Measurements from ENCODE around the gene ALDH3A1. TPM values are rescaled to one million over a fixed set of nuclear protein-coding genes. Genes with fewer than 3 reads are reported as not detected.

Gene ALDH3A1
- total and polyA plus RNA-seq, 2 donors = 1.5 to 5.3 TPM

GRCh38 chr17:19741832-19742457 is 6.2 kb downstream of the ALDH3A1 start:
- H3K4me3 ChIP-seq (ENCODE audit: low read depth, low read length) = no peak overlapping the region
- DNase-seq (ENCODE audit: extremely low spot score) = no peak
- H3K4me1 ChIP-seq (ENCODE audit: insufficient read depth) = no peaks in the 10 kb centered on the region
- 88% methylated on average over 14 of the region's 14 CpGs for WGBS
- no peaks in the 10 kb centered on the region for H3K36me3 ChIP-seq (ENCODE audit: insufficient read depth)
- no peak overlapping the region for H3K27ac ChIP-seq (ENCODE audit: low read depth)

DNA sequence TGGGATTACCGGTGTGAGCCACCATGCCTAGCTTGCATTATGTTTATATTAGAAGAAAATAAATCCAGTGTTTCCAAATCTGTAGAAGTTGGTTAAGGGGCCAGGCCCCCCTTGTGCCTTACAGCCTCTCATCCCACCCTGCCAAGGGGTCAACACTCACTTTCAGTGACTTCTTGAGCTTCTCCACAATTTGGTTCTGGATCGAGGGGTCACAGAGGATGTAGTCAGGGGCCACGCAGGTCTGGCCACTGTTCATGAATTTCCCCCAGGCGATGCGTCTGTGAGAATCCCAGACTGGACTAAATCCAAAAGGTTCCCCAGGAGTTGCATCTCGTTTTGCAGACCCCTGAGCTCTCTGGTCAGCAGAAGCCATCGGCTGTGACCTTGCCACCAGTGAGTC is 7.2 kb downstream of the ALDH3A1 start:
- Histone ChIP-seq H3K36me3 (ENCODE audit: insufficient read depth) (no peaks in the 10 kb centered on the region), H3K27ac (ENCODE audit: low read depth) (no peak overlapping the region), H3K4me1 (ENCODE audit: insufficient read depth) (no peaks in the 10 kb centered on the region), H3K4me3 (ENCODE audit: low read depth, low read length) (no peak overlapping the region)
- DNase-seq (ENCODE audit: extremely low spot score) = no peak
- 87% methylated on average over 7 of the region's 7 CpGs for WGBS

- H3K4me3 ChIP-seq (ENCODE audit: low read depth, low read length) = no peak overlapping the region
- no peaks in the 10 kb centered on the region for H3K4me1 ChIP-seq (ENCODE audit: insufficient read depth)
- no peak for DNase-seq (ENCODE audit: extremely low spot score)
- H3K27ac ChIP-seq (ENCODE audit: low read depth) = no peak overlapping the region
- WGBS = 92% methylated on average over 26 of the region's 26 CpGs
- no peaks in the 10 kb centered on the region for H3K36me3 ChIP-seq (ENCODE audit: insufficient read depth)
Measured at GRCh38 chr17:19739241-19740201, 8.6 kb downstream of the ALDH3A1 start.

DNA sequence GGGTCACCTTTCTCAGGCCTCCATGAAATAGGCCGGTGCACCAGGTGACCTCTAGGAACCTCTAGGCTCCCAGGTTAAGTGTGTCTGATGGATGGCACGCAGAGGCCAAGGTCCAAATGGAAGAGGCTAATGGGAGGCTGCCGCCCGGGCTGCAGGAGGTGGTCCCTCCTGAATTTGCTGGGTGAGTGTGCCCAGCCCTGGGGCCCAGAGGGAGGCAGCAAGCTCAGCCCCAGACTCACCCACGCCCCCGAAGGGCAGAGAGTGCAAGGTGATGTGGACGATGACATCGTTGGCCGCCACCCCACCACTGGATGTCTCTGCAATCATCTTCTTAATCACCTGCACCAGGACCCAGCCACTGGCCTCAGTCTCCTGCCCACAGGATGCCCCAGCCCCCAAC is 9.3 kb downstream of the ALDH3A1 start:
- no peaks in the 10 kb centered on the region for H3K36me3 ChIP-seq (ENCODE audit: insufficient read depth)
- no peak for DNase-seq (ENCODE audit: extremely low spot score)
- H3K4me3 ChIP-seq (ENCODE audit: low read depth, low read length) = no peak overlapping the region
- H3K4me1 ChIP-seq (ENCODE audit: insufficient read depth) = no peaks in the 10 kb centered on the region
- no peak overlapping the region for H3K27ac ChIP-seq (ENCODE audit: low read depth)
- 94% methylated on average over 9 of the region's 9 CpGs for WGBS

DNA sequence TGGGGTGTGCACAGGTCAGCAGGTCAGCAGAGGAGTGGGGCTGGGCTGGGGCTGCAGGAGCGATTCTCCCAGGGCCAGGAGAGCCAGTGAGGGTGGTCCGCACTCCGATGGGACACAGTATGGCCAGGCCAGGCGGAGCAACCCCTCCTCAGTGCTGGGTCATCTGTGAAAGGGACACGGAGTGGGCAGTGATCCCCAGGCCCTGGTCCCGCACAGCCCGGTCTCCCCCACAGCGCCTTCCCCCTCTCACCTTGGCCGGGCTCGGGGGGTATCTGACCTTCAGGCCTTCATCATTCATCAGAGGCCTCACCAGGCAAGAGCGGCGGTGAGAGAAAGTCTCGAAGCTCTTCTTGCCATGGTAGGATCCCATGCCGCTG is 10.0 kb downstream of the ALDH3A1 start:
- no peak overlapping the region for H3K4me3 ChIP-seq (ENCODE audit: low read depth, low read length)
- whole genome bisulfite sequencing = 98% methylated on average over 14 of the region's 14 CpGs

GRCh38 chr17:19737305-19738072 is 10.6 kb downstream of the ALDH3A1 start:
- Histone ChIP-seq H3K4me3 (ENCODE audit: low read depth, low read length) (no peak overlapping the region), H3K36me3 (ENCODE audit: insufficient read depth) (no peaks in the 10 kb centered on the region), H3K27ac (ENCODE audit: low read depth) (no peak overlapping the region), H3K4me1 (ENCODE audit: insufficient read depth) (no peaks in the 10 kb centered on the region)
- no peak for DNase-seq (ENCODE audit: extremely low spot score)
- 84% methylated on average over 15 of the region's 15 CpGs for WGBS

More for the DNA sequence above, 10.0 kb downstream of the ALDH3A1 start:
- Histone ChIP-seq H3K27ac (ENCODE audit: low read depth) (no peak overlapping the region), H3K4me1 (ENCODE audit: insufficient read depth) (no peaks in the 10 kb centered on the region), H3K36me3 (ENCODE audit: insufficient read depth) (no peaks in the 10 kb centered on the region)
- DNase-seq (ENCODE audit: extremely low spot score) = no peak

DNA sequence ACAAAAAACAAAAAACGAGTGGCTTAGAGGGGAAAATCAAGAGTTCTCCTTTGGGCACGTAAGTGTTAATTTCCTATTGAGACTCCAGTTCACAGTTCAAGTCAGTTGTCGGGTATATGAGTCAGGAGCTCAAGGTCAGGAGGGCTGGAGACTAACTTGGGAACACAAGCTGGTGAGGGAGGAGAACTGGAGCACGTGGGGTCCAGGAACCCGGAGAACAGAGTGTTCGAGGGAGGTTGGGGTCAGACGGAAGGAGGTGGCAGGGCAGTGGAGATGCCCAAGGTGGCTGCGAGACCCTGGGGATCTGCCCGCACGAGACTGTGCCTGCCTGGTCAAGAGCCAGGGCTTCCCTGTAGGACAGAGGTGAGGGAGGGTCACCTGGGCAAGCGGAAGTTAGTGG is 12.0 kb downstream of the ALDH3A1 start:
- WGBS = 67% methylated on average over 11 of the region's 11 CpGs
- no peak for DNase-seq (ENCODE audit: extremely low spot score)
- no peaks in the 10 kb centered on the region for H3K36me3 ChIP-seq (ENCODE audit: insufficient read depth)
- H3K4me3 ChIP-seq (ENCODE audit: low read depth, low read length) = no peak overlapping the region
- no peaks in the 10 kb centered on the region for H3K4me1 ChIP-seq (ENCODE audit: insufficient read depth)
- H3K27ac ChIP-seq (ENCODE audit: low read depth) = no peak overlapping the region

- H3K27ac ChIP-seq (ENCODE audit: low read depth) = no peak overlapping the region
- DNase-seq (ENCODE audit: extremely low spot score) = no peak
- no peaks in the 10 kb centered on the region for H3K36me3 ChIP-seq (ENCODE audit: insufficient read depth)
- WGBS = 78% methylated on average over 11 of the region's 11 CpGs
- no peaks in the 10 kb centered on the region for H3K4me1 ChIP-seq (ENCODE audit: insufficient read depth)
- no peak overlapping the region for H3K4me3 ChIP-seq (ENCODE audit: low read depth, low read length)
Measured at GRCh38 chr17:19733953-19734526, 14.1 kb downstream of the ALDH3A1 start.

DNA sequence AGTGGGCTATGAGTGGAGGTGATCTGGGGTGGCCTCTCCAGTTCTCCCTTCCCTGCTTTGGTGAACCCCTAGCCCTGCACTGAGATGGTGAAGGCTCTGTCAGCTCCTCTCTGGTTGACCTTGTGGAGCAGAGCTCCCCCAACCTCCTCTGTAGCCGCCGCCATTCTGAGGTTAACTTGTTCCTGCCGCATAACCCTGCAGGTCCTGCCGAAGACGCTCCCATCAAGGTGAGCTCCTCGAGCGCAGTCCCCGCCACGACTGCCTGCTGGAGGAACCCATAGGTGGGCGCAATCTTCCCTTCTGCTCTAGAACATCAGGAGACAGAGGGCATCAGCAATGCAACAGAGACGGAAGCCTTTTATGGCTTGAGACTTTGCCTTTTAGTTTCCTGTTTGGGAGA is 16.5 kb downstream of the ALDH3A1 start:
- Histone ChIP-seq H3K4me1 (ENCODE audit: insufficient read depth) (no peaks in the 10 kb centered on the region), H3K4me3 (ENCODE audit: low read depth, low read length) (no peak overlapping the region), H3K36me3 (ENCODE audit: insufficient read depth) (no peaks in the 10 kb centered on the region), H3K27ac (ENCODE audit: low read depth) (no peak overlapping the region)
- WGBS = 94% methylated on average over 11 of the region's 11 CpGs
- DNase-seq (ENCODE audit: extremely low spot score) = no peak

DNA sequence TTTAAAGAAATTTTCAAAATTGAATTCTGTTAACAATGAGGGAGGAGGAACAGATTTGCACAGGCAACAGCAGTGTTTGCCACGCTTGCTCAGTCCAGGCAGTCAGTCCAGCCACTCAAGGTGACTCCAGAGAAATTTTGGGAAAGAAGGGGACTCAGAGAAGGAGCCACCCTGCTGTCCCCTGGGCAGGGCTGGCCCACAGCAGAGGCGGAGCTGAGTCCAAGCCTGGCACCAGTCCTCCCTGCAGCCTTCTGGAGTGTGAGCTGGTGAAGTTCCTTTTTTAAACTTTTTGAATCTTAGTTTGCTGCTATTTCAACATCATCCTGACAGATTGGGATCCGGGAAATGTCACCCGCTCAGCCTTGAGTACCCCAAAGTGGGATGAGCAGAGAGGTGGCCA is 17.3 kb downstream of the ALDH3A1 start:
- Histone ChIP-seq H3K4me1 (ENCODE audit: insufficient read depth) (no peaks in the 10 kb centered on the region), H3K36me3 (ENCODE audit: insufficient read depth) (no peaks in the 10 kb centered on the region), H3K4me3 (ENCODE audit: low read depth, low read length) (no peak overlapping the region), H3K27ac (ENCODE audit: low read depth) (no peak overlapping the region)
- WGBS = 85% methylated on average over 4 of the region's 4 CpGs
- DNase-seq (ENCODE audit: extremely low spot score) = no peak

GRCh38 chr17:19729900-19730299 is 18.2 kb downstream of the ALDH3A1 start:
- H3K4me1 ChIP-seq (ENCODE audit: insufficient read depth) = no peaks in the 10 kb centered on the region
- WGBS = 96% methylated on average over 6 of the region's 6 CpGs
- H3K27ac ChIP-seq (ENCODE audit: low read depth) = no peak overlapping the region
- H3K36me3 ChIP-seq (ENCODE audit: insufficient read depth) = no peaks in the 10 kb centered on the region
- H3K4me3 ChIP-seq (ENCODE audit: low read depth, low read length) = no peak overlapping the region
- DNase-seq (ENCODE audit: extremely low spot score) = no peak

GRCh38 chr17:19728084-19728495 is 20.0 kb downstream of the ALDH3A1 start:
- WGBS = 6% methylated on average over 7 of the region's 7 CpGs
- Histone ChIP-seq H3K4me3 (ENCODE audit: low read depth, low read length) (no peak overlapping the region), H3K4me1 (ENCODE audit: insufficient read depth) (no peaks in the 10 kb centered on the region), H3K36me3 (ENCODE audit: insufficient read depth) (no peaks in the 10 kb centered on the region), H3K27ac (ENCODE audit: low read depth) (peak overlapping the region; percentile 97)
- no peak for DNase-seq (ENCODE audit: extremely low spot score)

GRCh38 chr17:19727501-19728078 is 20.5 kb downstream of the ALDH3A1 start:
- Histone ChIP-seq H3K36me3 (ENCODE audit: insufficient read depth) (no peaks in the 10 kb centered on the region), H3K27ac (ENCODE audit: low read depth) (peak overlapping the region; percentile 97), H3K4me1 (ENCODE audit: insufficient read depth) (no peaks in the 10 kb centered on the region), H3K4me3 (ENCODE audit: low read depth, low read length) (no peak overlapping the region)
- 38% methylated on average over 4 of the region's 4 CpGs for WGBS
- peak; percentile 25 for DNase-seq (ENCODE audit: extremely low spot score)
